Cardiac fibroblast (primary cell): ENCODE results near the gene KCNH1.

Source experiments
- DNase-seq, 2 donors: peaks; one replicate each; pipeline versions ENCODE4 v3.0.0 to v3.0.0-alpha.2; 2010; ENCODE audit warnings: low read depth in 2 of 2
- H3K4me3 ChIP-seq, 2 donors: replicated peaks in 1 of 2; 1 replicate in 1 of 2; 2 replicates in 1 of 2; pipeline ENCODE4 v1.5.1; 2011; ENCODE audit warnings: low read depth in 2 of 2, low read length in 2 of 2, mild to moderate bottlenecking in 2 of 2, moderate library complexity in 1 of 2
- TF ChIP-seq, protein P1 (sequence below): IDR thresholded peaks from one replicate; pipeline ENCODE4 v1.5.1; 2011; ENCODE audit warnings: low read depth, mild to moderate bottlenecking, low read length, inconsistent platforms

Gene KCNH1

GRCh38 chr1:210769473-210769872 lies 364.5 kb downstream of the KCNH1 start:
- no peak overlapping the region for H3K4me3 ChIP-seq
- DNase-seq = no peak
- TF ChIP-seq, protein P1, sequence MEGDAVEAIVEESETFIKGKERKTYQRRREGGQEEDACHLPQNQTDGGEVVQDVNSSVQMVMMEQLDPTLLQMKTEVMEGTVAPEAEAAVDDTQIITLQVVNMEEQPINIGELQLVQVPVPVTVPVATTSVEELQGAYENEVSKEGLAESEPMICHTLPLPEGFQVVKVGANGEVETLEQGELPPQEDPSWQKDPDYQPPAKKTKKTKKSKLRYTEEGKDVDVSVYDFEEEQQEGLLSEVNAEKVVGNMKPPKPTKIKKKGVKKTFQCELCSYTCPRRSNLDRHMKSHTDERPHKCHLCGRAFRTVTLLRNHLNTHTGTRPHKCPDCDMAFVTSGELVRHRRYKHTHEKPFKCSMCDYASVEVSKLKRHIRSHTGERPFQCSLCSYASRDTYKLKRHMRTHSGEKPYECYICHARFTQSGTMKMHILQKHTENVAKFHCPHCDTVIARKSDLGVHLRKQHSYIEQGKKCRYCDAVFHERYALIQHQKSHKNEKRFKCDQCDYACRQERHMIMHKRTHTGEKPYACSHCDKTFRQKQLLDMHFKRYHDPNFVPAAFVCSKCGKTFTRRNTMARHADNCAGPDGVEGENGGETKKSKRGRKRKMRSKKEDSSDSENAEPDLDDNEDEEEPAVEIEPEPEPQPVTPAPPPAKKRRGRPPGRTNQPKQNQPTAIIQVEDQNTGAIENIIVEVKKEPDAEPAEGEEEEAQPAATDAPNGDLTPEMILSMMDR = no peak

GRCh38 chr1:210764536-210764935 lies 369.4 kb downstream of the KCNH1 start:
- DNase-seq = no peak
- TF ChIP-seq, protein P1 = no peak
- H3K4me3 ChIP-seq = no peak overlapping the region

DNA sequence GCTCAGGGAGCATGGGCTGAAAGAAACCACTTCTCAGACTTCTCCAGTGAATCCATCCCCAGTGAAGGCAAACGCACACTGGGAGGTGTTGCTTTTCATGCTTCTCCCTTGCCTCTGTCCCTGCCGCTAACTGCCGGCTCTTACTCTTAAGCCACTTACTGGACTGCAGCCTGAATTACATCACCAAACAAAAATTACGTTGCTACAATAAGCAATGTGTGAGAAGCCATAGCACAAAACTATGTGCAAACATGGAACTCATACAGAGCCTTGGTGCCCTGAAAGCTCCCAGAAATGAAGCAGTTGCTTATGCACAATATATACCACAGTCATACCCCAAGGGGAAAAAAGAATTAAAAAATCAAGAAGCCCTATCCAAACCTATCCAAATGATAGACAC lies 375.2 kb downstream of the KCNH1 start:
- no peak overlapping the region for H3K4me3 ChIP-seq
- TF ChIP-seq, protein P1 = no peak
- DNase-seq = no peak

- TF ChIP-seq, protein P1 = no peak
- no peak overlapping the region for H3K4me3 ChIP-seq
- no peak for DNase-seq
Measured at GRCh38 chr1:210758261-210758660, 375.7 kb downstream of the KCNH1 start.

GRCh38 chr1:210757677-210758076 lies 376.3 kb downstream of the KCNH1 start:
- no peak overlapping the region for H3K4me3 ChIP-seq
- DNase-seq = no peak
- TF ChIP-seq, protein P1 = no peak

- TF ChIP-seq, protein P1 = no peak
- DNase-seq = no peak
Measured at GRCh38 chr1:210755991-210756659, 377.8 kb downstream of the KCNH1 start.

More at GRCh38 chr1:210755991-210756659, 377.8 kb downstream of the KCNH1 start:
- H3K4me3 ChIP-seq = no peak overlapping the region
